GM18909 (cell line): ENCODE results near the gene CCDC12.

Experiments used
- ATAC-seq: cut with Tn5 transposase; IDR thresholded peaks from one replicate; pipeline ENCODE4 v1.9.1; 2021; ENCODE audit warnings: mild to moderate bottlenecking; ENCODE audit not compliant: unreplicated experiment, poor library complexity

The CCDC12 gene

DNA sequence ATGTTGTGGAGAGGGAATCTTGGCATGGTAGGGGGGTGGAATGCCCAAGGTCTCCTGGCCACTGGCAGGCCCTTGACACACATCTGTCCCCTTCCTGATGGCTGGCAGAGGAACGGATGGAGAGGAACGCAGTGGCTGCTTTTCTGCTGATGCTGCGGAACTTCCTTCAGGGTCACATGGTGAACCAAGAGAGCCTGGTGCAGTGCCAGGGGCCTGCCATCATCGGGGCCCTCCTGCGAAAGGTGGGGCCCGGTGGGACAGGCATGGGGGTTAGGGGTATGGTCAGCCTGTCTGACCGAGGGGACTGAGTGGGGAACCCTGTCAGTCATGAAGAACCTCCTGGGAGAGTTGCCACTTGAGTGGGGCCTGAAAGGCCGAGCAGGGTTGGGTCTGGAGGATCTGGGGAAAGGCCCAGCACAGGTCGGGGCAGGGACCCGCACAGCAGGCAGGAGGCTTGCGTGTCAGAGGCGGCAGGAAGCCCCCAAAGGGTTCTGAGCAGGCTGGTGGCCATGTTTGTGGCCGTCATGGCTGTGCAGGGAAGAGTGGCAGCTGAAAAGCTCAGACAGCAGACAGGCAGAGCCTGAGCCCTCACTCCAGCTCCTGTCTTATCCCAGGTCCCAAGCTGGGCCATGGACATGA is 21.0 kb upstream of the CCDC12 start:
- ATAC-seq: no peak

DNA sequence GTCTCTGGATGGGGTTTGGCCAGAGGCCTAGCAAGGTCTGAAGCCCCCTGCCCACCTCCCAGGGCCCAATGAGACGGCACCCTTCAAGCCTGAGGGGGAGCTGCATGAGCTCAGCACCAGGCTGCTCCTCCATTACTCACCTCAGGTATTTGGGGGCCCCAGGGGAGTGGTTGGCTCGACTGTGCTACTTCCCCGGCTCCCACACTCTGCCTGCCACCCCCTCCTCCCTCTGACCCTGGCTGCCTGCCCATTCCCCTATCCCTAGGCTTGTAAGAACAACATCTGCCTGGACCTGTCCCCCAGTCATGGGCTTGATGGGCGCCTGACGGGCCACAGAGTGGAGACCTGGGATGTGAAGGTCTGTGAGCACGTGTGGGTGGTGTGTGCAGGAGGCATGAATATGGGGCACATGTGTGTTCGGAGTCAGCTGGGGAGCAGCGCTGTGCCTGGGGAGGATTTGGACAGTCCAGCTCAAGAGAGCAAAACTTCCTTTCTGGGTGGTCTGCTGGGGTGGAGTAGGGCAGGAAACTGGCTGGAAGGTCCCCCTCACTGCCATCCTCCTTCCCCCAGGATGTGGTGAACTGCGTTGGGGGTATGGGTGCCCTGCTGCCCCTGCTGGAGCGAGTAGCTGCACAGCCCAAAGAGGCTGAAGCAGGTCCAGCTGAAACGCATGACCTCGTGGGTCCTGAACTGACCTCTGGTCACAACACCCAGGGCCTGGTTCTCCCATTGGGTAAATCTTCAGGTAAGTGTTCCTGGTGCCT is 20.3 kb upstream of the CCDC12 start:
- ATAC-seq: no peak

DNA sequence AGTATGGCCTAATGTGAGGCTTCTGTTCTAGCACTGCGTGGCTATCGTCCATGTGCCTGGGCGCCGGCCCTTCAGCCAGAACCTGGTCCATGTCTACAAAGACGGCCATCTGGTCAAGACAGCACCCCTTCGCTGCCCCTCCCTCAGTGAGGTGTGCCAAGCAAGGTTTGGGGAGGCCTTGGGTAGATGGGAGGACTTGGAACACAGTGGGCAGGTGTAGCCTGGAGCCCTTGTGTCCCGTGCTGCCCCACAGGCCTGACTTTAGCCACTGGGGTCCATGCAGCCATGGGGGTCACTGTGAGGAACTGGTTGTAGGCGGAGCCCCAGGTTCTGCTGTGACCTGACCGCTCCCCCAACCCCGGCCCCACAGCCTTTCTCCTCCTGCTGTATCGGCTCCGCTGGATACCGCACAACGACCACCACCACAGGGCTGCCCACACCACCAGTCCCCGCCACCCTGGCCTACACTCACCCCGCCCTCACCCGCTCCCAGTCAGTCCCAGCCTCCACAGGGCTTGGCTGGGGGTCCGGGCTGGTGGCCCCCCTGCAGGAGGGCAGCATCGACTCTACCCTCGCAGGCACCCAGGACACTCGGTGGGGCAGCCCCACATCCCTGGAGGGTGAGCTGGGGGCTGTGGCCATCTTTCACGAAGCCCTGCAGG is 19.5 kb upstream of the CCDC12 start:
- no peak for ATAC-seq

- ATAC-seq: no peak
Observed at GRCh38 chr3:46994801-46995731, 18.5 kb upstream of the CCDC12 start.

DNA sequence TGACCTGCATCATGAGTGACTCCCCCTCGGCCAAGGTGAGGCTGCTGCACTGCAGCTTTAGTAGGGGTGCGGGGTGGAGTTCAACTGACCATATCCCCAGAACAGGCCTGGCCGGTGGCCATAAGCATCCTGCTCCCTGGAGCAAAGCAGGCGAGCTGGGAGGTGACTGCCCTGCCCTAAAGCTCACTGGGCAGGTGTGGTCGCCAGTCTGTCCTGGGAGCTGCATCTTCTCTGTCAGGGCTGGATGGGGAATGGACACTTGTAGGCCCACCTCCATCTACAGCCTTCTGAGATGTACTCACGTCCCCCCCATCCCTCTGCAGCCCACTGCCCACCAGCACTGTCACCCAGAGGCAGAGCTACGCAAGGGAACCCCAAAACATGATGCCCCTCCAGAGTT is 17.4 kb upstream of the CCDC12 start:
- no peak for ATAC-seq

- no peak for ATAC-seq
Observed at GRCh38 chr3:46993292-46993691, 16.7 kb upstream of the CCDC12 start.

DNA sequence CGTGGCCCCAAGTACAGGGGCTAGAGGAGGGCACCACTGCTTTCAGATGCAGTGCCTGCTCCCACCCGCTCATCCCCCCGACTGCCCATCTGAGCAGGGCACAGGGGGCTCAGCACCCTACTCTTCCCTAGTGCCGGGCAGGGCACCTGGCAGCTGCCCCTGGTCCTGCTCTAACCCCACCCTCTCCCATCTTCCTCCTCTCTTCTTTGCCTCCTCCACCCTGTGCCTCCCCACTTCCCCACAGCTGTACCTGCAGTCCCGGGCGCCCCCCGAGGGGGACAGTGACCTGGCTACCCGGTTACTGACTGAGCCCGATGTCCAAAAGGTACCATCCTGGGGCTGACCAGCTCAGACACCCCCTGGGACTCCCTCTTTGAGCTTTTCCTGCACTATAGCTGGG is 15.7 kb upstream of the CCDC12 start:
- ATAC-seq: no peak

- no peak for ATAC-seq
Observed at GRCh38 chr3:46991406-46992165, 15.0 kb upstream of the CCDC12 start.

DNA sequence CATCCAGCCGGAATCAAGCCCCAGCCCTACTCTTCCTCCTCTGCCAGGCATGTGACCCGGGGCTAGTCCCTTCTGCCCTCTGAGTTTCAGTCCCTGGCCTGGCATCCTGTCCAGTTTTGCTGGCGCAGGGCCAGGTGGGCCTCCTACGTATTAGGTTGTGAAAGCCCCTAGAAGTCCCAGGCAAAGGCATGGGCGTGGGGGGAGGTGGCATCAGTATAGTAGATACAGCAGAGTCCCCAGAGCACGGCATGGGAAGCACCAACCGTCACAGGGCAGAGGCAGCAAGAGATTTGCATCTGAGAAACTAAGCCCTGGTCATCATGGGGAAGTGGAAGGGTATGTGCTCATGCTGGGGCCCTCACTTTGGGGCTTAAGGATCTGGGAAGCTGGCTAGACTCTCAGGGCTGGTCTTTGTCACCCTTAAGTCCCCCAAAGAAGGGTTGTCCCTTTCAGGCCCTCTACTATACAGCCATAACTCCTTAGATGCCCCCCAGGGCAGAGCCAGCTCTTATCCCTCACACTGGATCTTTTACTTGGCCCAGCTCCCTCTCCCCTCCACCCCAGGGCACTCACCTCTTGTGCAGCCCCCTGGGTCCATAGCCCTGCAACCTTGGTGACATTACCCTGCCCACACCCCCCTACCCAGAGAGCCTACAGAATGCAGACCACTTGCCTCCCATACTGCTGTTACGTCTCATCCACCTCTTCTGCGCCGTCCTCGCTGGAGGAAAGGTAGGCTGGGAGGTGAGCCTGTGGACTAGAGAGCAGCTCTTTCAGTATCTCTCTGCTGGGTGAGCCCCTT is 14.2 kb upstream of the CCDC12 start:
- peak; percentile 42 for ATAC-seq

DNA sequence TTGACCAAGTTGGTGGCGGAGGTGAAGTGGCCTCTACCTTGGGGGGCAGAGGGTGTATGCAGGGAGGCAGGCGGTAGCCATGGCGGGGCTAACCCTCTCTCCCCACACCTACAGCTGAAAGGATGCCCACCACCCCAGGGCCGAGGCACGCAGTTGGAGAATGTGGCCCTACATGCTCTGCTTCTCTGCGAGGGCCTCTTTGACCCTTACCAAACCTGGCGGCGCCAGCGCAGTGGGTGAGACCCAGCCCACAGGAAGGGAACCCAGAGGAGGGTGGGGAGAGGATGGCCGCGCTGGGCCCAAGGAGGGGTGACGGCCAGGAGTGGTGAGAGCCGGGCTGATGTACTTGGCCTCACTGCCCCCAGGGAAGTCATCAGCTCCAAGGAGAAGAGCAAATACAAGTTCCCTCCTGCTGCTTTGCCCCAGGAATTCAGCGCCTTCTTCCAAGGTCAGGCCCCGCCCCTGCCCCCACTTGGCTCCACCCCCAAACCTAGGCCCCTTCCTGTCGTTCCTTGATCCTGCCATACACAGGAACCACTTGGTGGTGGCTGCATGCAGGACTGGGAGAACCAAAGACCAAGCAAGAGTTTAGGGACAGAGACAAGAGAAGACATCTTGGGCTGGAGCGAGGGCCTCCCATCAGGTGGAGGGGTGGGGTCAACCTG is 12.7 kb upstream of the CCDC12 start:
- no peak for ATAC-seq

- ATAC-seq: no peak
Observed at GRCh38 chr3:46988616-46989015, 12.1 kb upstream of the CCDC12 start.

DNA sequence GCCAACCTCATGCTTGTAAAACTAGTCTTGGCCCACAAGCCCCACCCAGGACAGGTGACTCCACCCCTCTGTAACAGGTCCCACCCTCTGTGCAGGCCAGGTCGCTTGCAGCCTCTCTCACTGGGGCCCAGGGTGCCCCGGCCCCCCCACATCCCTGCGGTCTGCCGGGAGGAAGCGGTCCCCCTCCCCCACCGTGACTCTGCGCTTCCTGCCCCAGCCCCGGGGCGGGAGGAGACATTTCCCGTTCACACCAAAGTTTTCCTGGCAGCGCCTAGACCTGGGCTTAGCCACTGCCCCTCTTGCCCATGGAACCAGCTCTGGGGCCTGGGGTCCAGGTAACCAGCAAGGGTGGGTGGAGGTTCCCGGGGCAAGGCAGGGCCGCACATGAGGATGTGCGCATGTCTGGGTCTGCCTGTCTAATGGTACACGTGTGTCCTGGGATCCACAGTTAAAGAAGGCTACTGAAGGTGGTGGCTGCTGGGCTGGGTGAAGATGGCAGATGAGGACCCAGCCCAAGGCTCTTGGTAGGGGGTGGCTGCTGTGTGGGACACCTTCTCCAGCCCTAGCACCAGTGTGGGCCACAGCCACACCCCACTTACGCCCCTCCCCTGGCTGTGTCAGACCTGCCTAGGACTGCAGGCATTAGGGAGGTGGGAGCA is 11.3 kb upstream of the CCDC12 start:
- ATAC-seq: peak; percentile 71

- peak; percentile 3 for ATAC-seq
Observed at GRCh38 chr3:46987319-46987742, 10.8 kb upstream of the CCDC12 start.

GRCh38 chr3:46986782-46987310 is 10.3 kb upstream of the CCDC12 start:
- ATAC-seq: no peak

DNA sequence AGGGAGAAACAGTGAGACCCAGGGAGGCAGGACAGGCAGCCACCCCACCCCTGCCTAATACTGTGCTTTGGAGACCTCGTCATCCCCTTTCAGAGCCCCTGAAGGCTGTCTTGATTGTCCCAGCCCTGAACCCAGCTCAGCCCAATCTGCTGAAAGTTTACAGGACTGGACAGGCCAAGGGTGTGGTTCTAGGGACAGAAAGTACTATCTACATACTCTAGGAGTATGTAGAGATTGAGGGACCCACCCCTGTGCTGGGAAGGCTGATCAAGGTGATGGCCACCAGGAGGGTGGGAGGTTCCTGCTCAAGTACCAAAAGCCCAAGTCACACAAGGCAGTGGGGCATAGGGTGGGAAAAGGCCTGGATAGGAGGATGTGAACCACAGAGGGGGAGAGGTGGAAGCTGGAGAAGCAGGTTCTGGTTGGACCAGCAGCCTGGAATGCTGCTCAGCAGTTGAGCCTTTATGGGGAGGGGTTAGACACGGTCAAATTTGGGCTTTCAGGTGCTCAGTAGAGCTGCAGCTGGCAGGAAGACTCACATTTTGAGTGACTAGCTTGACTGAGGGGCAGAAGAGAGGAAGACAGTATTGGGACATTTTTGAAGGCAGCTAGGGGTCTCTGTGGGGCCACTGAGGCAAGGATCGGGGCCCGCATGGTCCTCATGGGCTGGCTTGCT is 9.6 kb upstream of the CCDC12 start:
- no peak for ATAC-seq

DNA sequence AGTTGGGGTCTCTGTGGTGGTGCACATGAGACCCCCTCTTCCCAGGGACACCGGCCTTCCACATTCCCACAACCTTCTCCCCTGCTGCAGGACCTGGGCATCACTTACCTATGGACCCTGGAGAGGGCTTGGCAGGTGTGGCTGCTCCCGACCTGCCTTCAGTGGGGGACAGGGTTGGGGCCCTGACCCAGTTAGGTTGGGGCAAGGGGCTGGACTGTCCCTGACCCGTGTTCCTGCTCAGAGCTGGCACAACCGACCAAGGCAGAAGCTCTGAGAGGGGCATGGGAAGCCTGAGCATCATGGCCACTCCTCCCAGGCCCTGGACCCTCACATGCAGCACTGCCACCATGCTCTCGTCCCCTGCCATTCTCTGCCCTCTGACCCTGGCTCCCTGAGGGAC is 9.0 kb upstream of the CCDC12 start:
- no peak for ATAC-seq
